ENCODE data around the gene TMEM87B. TPM values are rescaled to one million over a fixed set of nuclear protein-coding genes. Genes with fewer than 3 reads are reported as not detected.

Gene TMEM87B
- total and polyA plus RNA-seq, 2 of the 4 experiments (the other 2 are of a cell fraction): 6.3 to 12.5 TPM

- Histone ChIP-seq H3K79me1 (ENCODE audit: low read depth in 1 of 2, low read length in 2 of 2) (0 out of 4 replicates have a peak, but pooled peaks cover 0 to 9% of the 10 kb centered on the region in 2 experiments), H3K4me2 (ENCODE audit: low read depth, low read length) (no peak overlapping the region), H3K4ac (ENCODE audit: low read depth, low read length) (no peak overlapping the region), H3K27ac (ENCODE audit: insufficient read depth, low read length) (no peak overlapping the region), H3K27me3 (ENCODE audit: control insufficient read depth, insufficient read depth, low read length) (no peaks in the 10 kb centered on the region), H3K18ac (ENCODE audit: low read depth, low read length) (no peak overlapping the region), H3K9ac (ENCODE audit: low read depth, low read length) (no peak overlapping the region), H2BK120ac (ENCODE audit: low read depth, low read length) (no peak overlapping the region), H3K56ac (ENCODE audit: extremely low read depth, insufficient read depth, low read length) (no peak overlapping the region), H3K36me3 (ENCODE audit: control insufficient read depth, insufficient read depth, low read length) (no peaks in the 10 kb centered on the region), H3K14ac (replicated peaks; ENCODE audit: low read depth, low read length) (no peak overlapping the region), H2BK5ac (ENCODE audit: low read depth, low read length, poor library complexity, severe bottlenecking) (no peak overlapping the region), H2BK15ac (ENCODE audit: low read depth, low read length) (no peak overlapping the region), H3K9me1 (ENCODE audit: insufficient read depth, low read length) (peaks cover 5% of the 10 kb centered on the region), H3K4me3 (ENCODE audit: insufficient read depth, low read depth, low read length) (no peak overlapping the region), H2AK9ac (replicated peaks; ENCODE audit: low read depth, low read length, poor library complexity) (no peak overlapping the region), H2AFZ (replicated peaks; ENCODE audit: low read length, poor library complexity) (no peak overlapping the region), H4K91ac (ENCODE audit: insufficient read depth, low read depth, low read length) (no peak overlapping the region), H4K5ac (ENCODE audit: low read depth, low read length) (no peak overlapping the region), H3K9me3 (ENCODE audit: control insufficient read depth, insufficient read depth, low read length) (no peaks in the 10 kb centered on the region), H3K23ac (ENCODE audit: low read depth, low read length) (no peak overlapping the region), H4K8ac (ENCODE audit: low read depth in 2 of 2, low read length in 2 of 2) (no peak overlapping the region), H3K4me1 (ENCODE audit: control insufficient read depth, insufficient read depth, low read length) (peaks cover 14% of the 10 kb centered on the region), H2BK20ac (ENCODE audit: low read depth, low read length) (no peak overlapping the region), H2AK5ac (ENCODE audit: low read depth, low read length) (no peak overlapping the region), H4K20me1 (ENCODE audit: insufficient read depth, low read length) (no peaks in the 10 kb centered on the region)
- in situ Hi-C loops (cut with MboI; ENCODE audit: low sequenced_read_pairs) (no loop called here), intact Hi-C loops (cut with micrococcal nuclease) (no loop called here), dilution Hi-C loops (cut with HindIII; ENCODE audit: low sequenced_read_pairs, unreplicated experiment) (no loop called here)
- no TSS peak for BruUV-seq (replicated peaks)
- WGBS, 2 experiments (ENCODE audit: extremely low coverage in 2 of 2, insufficient read length in 1 of 2): 98% methylated on average over 7 of the region's 10 CpGs; no CpG with 5 or more reads in 1 of the 2 experiments
- ChIA-PET CTCF (no interaction called here), POLR2A (ENCODE audit: unreplicated experiment) (no interaction called here)
- ATAC-seq (ENCODE audit: low read depth): no peak
- DNase-seq: no peak
- no peak for TF ChIP-seq CHD1 (IDR thresholded peaks at IDR 0.05; ENCODE audit: low read depth, low read length)
- no peak for TF ChIP-seq MXI1 (IDR thresholded peaks at IDR 0.05; ENCODE audit: borderline replicate concordance, low read depth, low read length)
- TF ChIP-seq CTCF (conservative IDR thresholded peaks at IDR 0.05; ENCODE audit: low read depth, low read length): no peak
- no peak for TF ChIP-seq BHLHE40 (IDR thresholded peaks at IDR 0.05; ENCODE audit: low read depth, low read length)
- TF ChIP-seq MAZ (IDR thresholded peaks at IDR 0.05; ENCODE audit: borderline replicate concordance, low read depth, low read length): no peak
- TF ChIP-seq RAD21 (IDR thresholded peaks at IDR 0.05; ENCODE audit: low read length): no peak
- TF ChIP-seq SMC3 (IDR thresholded peaks at IDR 0.05; ENCODE audit: low read depth, low read length): no peak
- no peak for TF ChIP-seq RCOR1 (IDR thresholded peaks at IDR 0.05; ENCODE audit: insufficient replicate concordance, low read length)
- no peak for TF ChIP-seq CEBPB (IDR thresholded peaks at IDR 0.05; ENCODE audit: low read depth, low read length)
- TF ChIP-seq RFX5 (IDR thresholded peaks at IDR 0.05; ENCODE audit: low read depth, low read length): no peak
- no peak for TF ChIP-seq FOS (IDR thresholded peaks at IDR 0.05; ENCODE audit: low read depth, low read length)
- TF ChIP-seq ELK1 (IDR thresholded peaks at IDR 0.05; ENCODE audit: borderline replicate concordance, low read depth, low read length): no peak
- TF ChIP-seq NFE2L2 (IDR thresholded peaks at IDR 0.05; ENCODE audit: low read depth, low read length): no peak
- TF ChIP-seq USF2 (IDR thresholded peaks at IDR 0.05; ENCODE audit: low read depth, low read length): no peak
- no peak for TF ChIP-seq MAFK (IDR thresholded peaks at IDR 0.05; ENCODE audit: low read depth, low read length)
Observed at GRCh38 chr2:112153501-112153900, 98.4 kb downstream of the TMEM87B start.

All from IMR-90 (cell line).